Astrocyte (in vitro differentiated cells and primary cell): Measurements from ENCODE around the gene IFI30. TPM values are rescaled to one million over a fixed set of nuclear protein-coding genes. Genes with fewer than 3 reads are reported as not detected.

ENCODE experiments used
- DNase-seq: peaks from one replicate; pipeline ENCODE4 v3.0.0-alpha.2; 2010; ENCODE audit warnings: low read depth
- FAIRE-seq: peaks from 2 replicates; lab custom pipeline; 2011; peaks lifted over from hg19 to GRCh38; lab: Jason Lieb, UNC
- H2AFZ ChIP-seq: 2 replicates; pipeline ENCODE4 v1.6.0; 2012; ENCODE audit warnings: low read depth, low read length, inconsistent platforms
- H3K27ac ChIP-seq: 2 replicates; pipeline ENCODE4 v1.5.1; 2011; ENCODE audit warnings: low read depth, low read length, inconsistent platforms
- H3K27me3 ChIP-seq: 2 replicates; pipeline ENCODE4 v1.6.0; 2011; ENCODE audit warnings: low read length, inconsistent platforms; ENCODE audit not compliant: insufficient read depth
- H3K36me3 ChIP-seq: 2 replicates; pipeline ENCODE4 v1.5.1; 2011; ENCODE audit warnings: low read length, inconsistent platforms; ENCODE audit not compliant: insufficient read depth
- H3K4me1 ChIP-seq: 2 replicates; pipeline ENCODE4 v1.5.1; 2011; ENCODE audit warnings: low read length, inconsistent platforms; ENCODE audit not compliant: insufficient read depth
- H3K4me2 ChIP-seq: 2 replicates; pipeline ENCODE4 v1.6.0; 2012; ENCODE audit warnings: low read length, inconsistent platforms
- H3K4me3 ChIP-seq: 2 replicates; pipeline ENCODE4 v1.5.1; 2011; ENCODE audit warnings: low read depth, mild to moderate bottlenecking, low read length, inconsistent platforms; ENCODE audit not compliant: insufficient read depth
- H3K79me2 ChIP-seq: 2 replicates; pipeline ENCODE4 v1.6.0; 2012; ENCODE audit warnings: mild to moderate bottlenecking, low read length, inconsistent platforms; ENCODE audit not compliant: insufficient read depth
- H3K9ac ChIP-seq: 2 replicates; pipeline ENCODE4 v1.6.0; 2012; ENCODE audit warnings: mild to moderate bottlenecking, low read length, inconsistent platforms
- H3K9me3 ChIP-seq: 2 replicates; pipeline ENCODE4 v1.5.1; 2012; ENCODE audit warnings: low read depth, mild to moderate bottlenecking, low read length, inconsistent platforms; ENCODE audit not compliant: insufficient read depth
- H4K20me1 ChIP-seq: 2 replicates; pipeline ENCODE4 v1.6.0; 2012; ENCODE audit warnings: low read length, inconsistent platforms; ENCODE audit not compliant: insufficient read depth
- H3K27ac Mint-ChIP-seq: one replicate; pipeline ENCODE4 v1.8.0; 2021; ENCODE audit warnings: mild to moderate bottlenecking, mixed read lengths; ENCODE audit not compliant: unreplicated experiment
- H3K27me3 Mint-ChIP-seq: one replicate; pipeline ENCODE4 v1.8.0; 2021; ENCODE audit warnings: low read depth, mixed read lengths; ENCODE audit not compliant: unreplicated experiment
- H3K36me3 Mint-ChIP-seq: one replicate; pipeline ENCODE4 v1.8.0; 2021; ENCODE audit warnings: low read depth, mixed read lengths; ENCODE audit not compliant: unreplicated experiment
- H3K4me1 Mint-ChIP-seq: one replicate; pipeline ENCODE4 v1.8.0; 2021; ENCODE audit warnings: low read depth, mixed read lengths; ENCODE audit not compliant: unreplicated experiment
- H3K4me3 Mint-ChIP-seq: one replicate; pipeline ENCODE4 v1.8.0; 2021; ENCODE audit warnings: mild to moderate bottlenecking, moderate library complexity, mixed read lengths; ENCODE audit not compliant: unreplicated experiment
- H3K9me3 Mint-ChIP-seq: one replicate; pipeline ENCODE4 v1.8.0; 2021; ENCODE audit warnings: mild to moderate bottlenecking, mixed read lengths; ENCODE audit not compliant: unreplicated experiment
- EZH2 ChIP-seq: IDR thresholded peaks from 2 replicates; pipeline ENCODE4 v1.6.1; 2012; ENCODE audit warnings: mild to moderate bottlenecking, low read length, inconsistent platforms; ENCODE audit not compliant: insufficient read depth
- total RNA-seq: library from RNA; stranded (reverse); gene quantifications from 2 replicates; pipeline ENCODE4 v1.2.1, GENCODE V29; 2021
- TF ChIP-seq, protein P1 (sequence below): IDR thresholded peaks from 2 replicates; pipeline ENCODE4 v1.5.1; 2011; ENCODE audit warnings: low read depth, mild to moderate bottlenecking, inconsistent platforms, low read length, moderate library complexity; ENCODE audit not compliant: insufficient read depth

The IFI30 gene
- total RNA-seq, 1 donor from 2014 or later: 2.3 TPM

DNA sequence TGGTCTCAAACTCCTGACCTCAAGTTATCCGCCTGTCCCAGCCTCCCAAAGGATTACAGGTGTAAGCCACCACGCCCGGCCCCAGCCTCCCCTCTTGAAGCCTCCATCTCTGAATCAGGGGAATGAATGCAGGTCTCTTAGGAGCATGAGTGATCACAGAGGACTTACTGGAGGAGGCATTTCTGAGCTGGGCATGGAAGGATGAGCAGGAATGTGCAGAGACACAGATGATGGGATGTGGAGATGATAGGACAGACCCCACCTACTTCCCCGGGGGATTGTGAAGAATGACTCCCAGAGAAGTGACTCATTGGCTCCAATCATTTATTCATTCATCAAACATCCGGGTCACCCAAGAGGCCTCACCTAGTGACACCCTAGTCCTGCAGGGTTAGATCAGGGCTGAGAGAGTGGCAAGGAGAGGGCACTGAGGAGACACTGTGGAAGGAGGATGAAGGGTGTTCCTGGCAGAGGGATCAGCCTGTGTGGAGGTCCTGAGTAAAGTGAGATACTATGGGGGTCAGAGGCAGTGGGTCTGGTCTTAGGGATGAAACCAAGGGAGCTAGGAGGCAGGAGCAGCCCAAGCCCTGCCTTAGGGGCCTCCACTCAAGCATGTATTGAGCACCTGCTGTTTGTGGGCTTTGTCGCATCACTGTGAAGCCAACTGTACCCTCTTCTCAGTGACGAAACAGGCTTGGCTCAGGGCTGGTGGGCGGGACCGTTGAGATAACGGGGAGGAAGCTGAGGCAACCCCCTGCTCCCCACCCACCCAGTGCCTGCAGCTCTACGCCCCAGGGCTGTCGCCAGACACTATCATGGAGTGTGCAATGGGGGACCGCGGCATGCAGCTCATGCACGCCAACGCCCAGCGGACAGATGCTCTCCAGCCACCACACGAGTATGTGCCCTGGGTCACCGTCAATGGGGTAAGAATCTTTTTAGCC is 3.0 kb downstream of the IFI30 start:
- H3K36me3 Mint-ChIP-seq: peaks cover 4% of the 10 kb centered on the region
- TF ChIP-seq, protein P1, sequence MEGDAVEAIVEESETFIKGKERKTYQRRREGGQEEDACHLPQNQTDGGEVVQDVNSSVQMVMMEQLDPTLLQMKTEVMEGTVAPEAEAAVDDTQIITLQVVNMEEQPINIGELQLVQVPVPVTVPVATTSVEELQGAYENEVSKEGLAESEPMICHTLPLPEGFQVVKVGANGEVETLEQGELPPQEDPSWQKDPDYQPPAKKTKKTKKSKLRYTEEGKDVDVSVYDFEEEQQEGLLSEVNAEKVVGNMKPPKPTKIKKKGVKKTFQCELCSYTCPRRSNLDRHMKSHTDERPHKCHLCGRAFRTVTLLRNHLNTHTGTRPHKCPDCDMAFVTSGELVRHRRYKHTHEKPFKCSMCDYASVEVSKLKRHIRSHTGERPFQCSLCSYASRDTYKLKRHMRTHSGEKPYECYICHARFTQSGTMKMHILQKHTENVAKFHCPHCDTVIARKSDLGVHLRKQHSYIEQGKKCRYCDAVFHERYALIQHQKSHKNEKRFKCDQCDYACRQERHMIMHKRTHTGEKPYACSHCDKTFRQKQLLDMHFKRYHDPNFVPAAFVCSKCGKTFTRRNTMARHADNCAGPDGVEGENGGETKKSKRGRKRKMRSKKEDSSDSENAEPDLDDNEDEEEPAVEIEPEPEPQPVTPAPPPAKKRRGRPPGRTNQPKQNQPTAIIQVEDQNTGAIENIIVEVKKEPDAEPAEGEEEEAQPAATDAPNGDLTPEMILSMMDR: no peak

DNA sequence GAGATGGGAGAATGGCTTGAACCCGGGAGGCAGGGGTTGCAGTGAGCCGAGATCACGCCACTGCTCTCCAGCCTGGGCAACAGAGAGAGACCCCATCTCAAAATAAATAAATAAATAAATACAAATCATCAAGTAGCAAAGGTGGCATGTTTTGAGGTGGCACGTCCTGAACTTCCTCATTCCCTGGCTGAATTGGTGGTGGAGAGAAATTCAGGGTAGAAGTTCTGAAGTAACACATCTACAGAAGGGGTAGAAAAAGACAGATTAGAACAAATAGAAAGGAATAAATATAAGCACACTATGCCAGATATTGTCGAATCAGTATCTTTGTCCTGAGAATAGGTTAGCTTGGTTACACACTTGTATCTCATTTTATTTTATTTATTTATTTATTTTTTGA is 6.3 kb downstream of the IFI30 start:
- Histone ChIP-seq H3K79me2 (no peaks in the 10 kb centered on the region), H3K4me3 (no peak overlapping the region), H3K27ac (no peak overlapping the region), H2AFZ (no peak overlapping the region), H3K36me3 (no peaks in the 10 kb centered on the region), H3K9ac (no peak overlapping the region), H3K27me3 (no peaks in the 10 kb centered on the region), H3K4me1 (no peaks in the 10 kb centered on the region), H3K4me2 (no peak overlapping the region), H3K9me3 (no peaks in the 10 kb centered on the region), H4K20me1 (no peaks in the 10 kb centered on the region)
- Mint-ChIP-seq H3K27me3 (peaks cover 25% of the 10 kb centered on the region), H3K9me3 (peaks cover 1% of the 10 kb centered on the region), H3K4me3 (no peak overlapping the region), H3K27ac (no peak overlapping the region), H3K4me1 (no peaks in the 10 kb centered on the region), H3K36me3 (no peaks in the 10 kb centered on the region)
- DNase-seq (no peak), FAIRE-seq (no peak)
- TF ChIP-seq, protein P1: no peak
- no peak for TF ChIP-seq EZH2

More for the DNA sequence above, 3.0 kb downstream of the IFI30 start:
- H3K27ac Mint-ChIP-seq: no peak overlapping the region
- H3K79me2 ChIP-seq: no peaks in the 10 kb centered on the region
- H4K20me1 ChIP-seq: no peaks in the 10 kb centered on the region
- H3K36me3 ChIP-seq: no peaks in the 10 kb centered on the region
- no peak overlapping the region for H3K4me3 ChIP-seq
- no peak for DNase-seq
- H3K9me3 Mint-ChIP-seq: peaks cover 1% of the 10 kb centered on the region
- H3K4me2 ChIP-seq: no peak overlapping the region
- H3K27ac ChIP-seq: no peak overlapping the region
- H3K27me3 ChIP-seq: no peaks in the 10 kb centered on the region
- no peak overlapping the region for H2AFZ ChIP-seq
- H3K9me3 ChIP-seq: no peaks in the 10 kb centered on the region
- peak overlapping the region; percentile 45 for H3K4me3 Mint-ChIP-seq
- H3K4me1 Mint-ChIP-seq: no peaks in the 10 kb centered on the region
- H3K9ac ChIP-seq: no peak overlapping the region
- FAIRE-seq: no peak
- peaks cover 36% of the 10 kb centered on the region for H3K27me3 Mint-ChIP-seq
- no peaks in the 10 kb centered on the region for H3K4me1 ChIP-seq

DNA sequence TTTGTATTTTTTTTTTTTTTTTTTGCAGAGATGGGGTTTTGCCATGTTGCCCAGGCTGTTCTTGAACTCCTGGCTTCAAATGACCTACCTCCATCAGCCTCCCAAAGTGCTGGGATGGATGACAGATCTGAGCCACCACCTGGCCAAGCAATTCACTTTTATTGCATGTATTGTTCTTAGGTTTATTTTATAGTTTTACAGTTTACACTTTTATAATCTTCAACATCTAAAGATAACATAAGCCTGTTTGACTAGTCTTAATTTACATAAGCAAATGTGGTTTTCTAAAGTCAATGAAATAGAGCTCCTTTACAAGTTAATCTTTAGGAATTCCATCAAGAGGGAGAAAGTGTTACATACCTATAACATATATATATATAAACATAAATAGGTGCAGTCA is 9.9 kb downstream of the IFI30 start:
- no peak for DNase-seq
- no peaks in the 10 kb centered on the region for H3K4me1 Mint-ChIP-seq
- no peak overlapping the region for H3K4me3 ChIP-seq
- H3K9me3 ChIP-seq: no peaks in the 10 kb centered on the region
- no peak overlapping the region for H3K4me3 Mint-ChIP-seq
- no peaks in the 10 kb centered on the region for H3K36me3 Mint-ChIP-seq
- H3K4me2 ChIP-seq: no peak overlapping the region
- H3K27ac Mint-ChIP-seq: no peak overlapping the region
- no peaks in the 10 kb centered on the region for H3K36me3 ChIP-seq
- no peaks in the 10 kb centered on the region for H3K9me3 Mint-ChIP-seq
- no peaks in the 10 kb centered on the region for H3K79me2 ChIP-seq
- no peak overlapping the region for H3K27ac ChIP-seq
- no peaks in the 10 kb centered on the region for H3K4me1 ChIP-seq
- H3K9ac ChIP-seq: no peak overlapping the region
- H2AFZ ChIP-seq: no peak overlapping the region
- no peaks in the 10 kb centered on the region for H3K27me3 ChIP-seq
- H4K20me1 ChIP-seq: no peaks in the 10 kb centered on the region
- H3K27me3 Mint-ChIP-seq: peaks cover 4% of the 10 kb centered on the region
- TF ChIP-seq EZH2: no peak
- TF ChIP-seq, protein P1: no peak
- no peak for FAIRE-seq
